ENCODE results near the gene IFI16.

Gene IFI16

GRCh38 chr1:158979229-158979628 is 30.5 kb upstream of the IFI16 start (continued):
- TF ChIP-seq ZNF174 (tag by site-specific recombination; IDR thresholded peaks at IDR 0.05): no peak
- no peak for TF ChIP-seq ZNF394 (tag by site-specific recombination; IDR thresholded peaks at IDR 0.05; ENCODE audit: borderline replicate concordance)
- no peak for TF ChIP-seq ZNF529 (tag by site-specific recombination; IDR thresholded peaks at IDR 0.05; ENCODE audit: insufficient replicate concordance)

- no peak overlapping the region for H3K27ac ChIP-seq (ENCODE audit: extremely low read depth, low read depth, low read length)
- CTCF ChIA-PET: no interaction called here
- H3K4me3 ChIP-seq (ENCODE audit: low read depth, low read length): no peak overlapping the region
- no peaks in the 10 kb centered on the region for H3K9me3 ChIP-seq (ENCODE audit: control insufficient read depth, insufficient read depth, low read depth, low read length)
- H3K36me3 ChIP-seq (ENCODE audit: control insufficient read depth in 2 of 2, insufficient read depth in 1 of 2, low read length in 2 of 2): no peaks in the 10 kb centered on the region
- no peaks in the 10 kb centered on the region for H3K4me1 ChIP-seq (ENCODE audit: control insufficient read depth, insufficient read depth, low read length)
- POLR2A ChIA-PET: no interaction called here
- TF ChIP-seq KLF10 (tag by site-specific recombination; IDR thresholded peaks at IDR 0.05) (no peak), ZNF776 (tag by site-specific recombination; IDR thresholded peaks at IDR 0.05; ENCODE audit: borderline replicate concordance) (no peak), TSHZ1 (tag by site-specific recombination; IDR thresholded peaks at IDR 0.05; ENCODE audit: borderline replicate concordance) (no peak), ZNF768 (tag by site-specific recombination; IDR thresholded peaks at IDR 0.05) (no peak), ZBTB10 (tag by site-specific recombination; IDR thresholded peaks at IDR 0.05) (no peak), ZNF580 (tag by site-specific recombination; IDR thresholded peaks at IDR 0.05) (no peak), ZNF518A (tag by site-specific recombination; conservative IDR thresholded peaks at IDR 0.05; ENCODE audit: low read depth) (no peak), ZBTB20 (tag by site-specific recombination; IDR thresholded peaks at IDR 0.05) (no peak), PATZ1 (tag by site-specific recombination; IDR thresholded peaks at IDR 0.05) (no peak), ZNF248 (tag by site-specific recombination; IDR thresholded peaks at IDR 0.05) (no peak), ZNF529 (tag by site-specific recombination; IDR thresholded peaks at IDR 0.05; ENCODE audit: insufficient replicate concordance) (no peak), ZNF214 (tag by site-specific recombination; IDR thresholded peaks at IDR 0.05; ENCODE audit: borderline replicate concordance) (no peak), ZNF626 (tag by site-specific recombination; IDR thresholded peaks at IDR 0.05) (no peak), AEBP2 (tag by site-specific recombination; IDR thresholded peaks at IDR 0.05; ENCODE audit: borderline replicate concordance) (no peak), ZNF658 (tag by site-specific recombination; IDR thresholded peaks at IDR 0.05) (no peak), ZNF830 (tag by site-specific recombination; IDR thresholded peaks at IDR 0.05; ENCODE audit: low read depth) (no peak), ZBTB7A (tag by site-specific recombination; IDR thresholded peaks at IDR 0.05; ENCODE audit: low read depth) (no peak), ZSCAN23 (tag by site-specific recombination; IDR thresholded peaks at IDR 0.05) (no peak), ZNF548 (tag by site-specific recombination; IDR thresholded peaks at IDR 0.05) (no peak)
Measured at GRCh38 chr1:158983235-158983634, 26.5 kb upstream of the IFI16 start.

Data from HEK293 (cell line).